T-helper 1 cell treated with Interleukin-12 subunit alpha and Interleukin-12 subunit beta and Interleukin-4 antibody, amounts not matched to agents 30 μg/mL and 1 μg/mL, for 36 hours (primary cell): ENCODE data around the gene SNRNP200.

Source experiments
- H3K27ac Mint-ChIP-seq: one replicate; pipeline ENCODE4 v1.8.0; 2021; ENCODE audit warnings: mild to moderate bottlenecking, mixed read lengths
- H3K27me3 Mint-ChIP-seq: one replicate; pipeline ENCODE4 v1.8.0; 2021; ENCODE audit warnings: low read depth, mixed read lengths
- H3K36me3 Mint-ChIP-seq: one replicate; pipeline ENCODE4 v1.8.0; 2021; ENCODE audit warnings: low read depth, mixed read lengths
- H3K4me1 Mint-ChIP-seq: one replicate; pipeline ENCODE4 v1.8.0; 2021; ENCODE audit warnings: low read depth, mixed read lengths
- H3K4me3 Mint-ChIP-seq: one replicate; pipeline ENCODE4 v1.8.0; 2021; ENCODE audit warnings: mild to moderate bottlenecking, moderate library complexity, mixed read lengths
- H3K9me3 Mint-ChIP-seq: one replicate; pipeline ENCODE4 v1.8.0; 2021; ENCODE audit warnings: mixed read lengths

SNRNP200 gene

GRCh38 chr2:96305091-96305978 lies at the start of gene SNRNP200:
Gene SNRNP200, minus strand, starts transcription at chr2:96305546. Its CDS starts 109 bp downstream, at chr2:96305437.
- H3K36me3 Mint-ChIP-seq: peaks cover 54% of the 10 kb centered on the region
- peak within 1 kb of the TSS; percentile 99 for H3K4me3 Mint-ChIP-seq
- H3K27ac Mint-ChIP-seq: peak within 1 kb of the TSS; percentile 97
- H3K27me3 Mint-ChIP-seq: no peaks in the 10 kb centered on the region
- H3K9me3 Mint-ChIP-seq: no peaks in the 10 kb centered on the region
- H3K4me1 Mint-ChIP-seq: peaks cover 52% of the 10 kb centered on the region

GRCh38 chr2:96354492-96354891 lies 49.1 kb upstream of the SNRNP200 start:
- Mint-ChIP-seq H3K4me3 (no peak overlapping the region), H3K27me3 (no peaks in the 10 kb centered on the region), H3K4me1 (peaks cover 1% of the 10 kb centered on the region), H3K27ac (peak overlapping the region; percentile 24), H3K9me3 (no peaks in the 10 kb centered on the region), H3K36me3 (peaks cover 46% of the 10 kb centered on the region)

GRCh38 chr2:96353606-96354101 lies 48.3 kb upstream of the SNRNP200 start:
- H3K4me3 Mint-ChIP-seq: no peak overlapping the region
- H3K27ac Mint-ChIP-seq: no peak overlapping the region
- no peaks in the 10 kb centered on the region for H3K9me3 Mint-ChIP-seq
- H3K27me3 Mint-ChIP-seq: no peaks in the 10 kb centered on the region
- no peaks in the 10 kb centered on the region for H3K4me1 Mint-ChIP-seq
- H3K36me3 Mint-ChIP-seq: peaks cover 47% of the 10 kb centered on the region

GRCh38 chr2:96353032-96353561 lies 47.8 kb upstream of the SNRNP200 start:
- no peak overlapping the region for H3K4me3 Mint-ChIP-seq
- no peak overlapping the region for H3K27ac Mint-ChIP-seq
- H3K9me3 Mint-ChIP-seq: no peaks in the 10 kb centered on the region
- H3K4me1 Mint-ChIP-seq: no peaks in the 10 kb centered on the region
- peaks cover 46% of the 10 kb centered on the region for H3K36me3 Mint-ChIP-seq
- H3K27me3 Mint-ChIP-seq: no peaks in the 10 kb centered on the region

DNA sequence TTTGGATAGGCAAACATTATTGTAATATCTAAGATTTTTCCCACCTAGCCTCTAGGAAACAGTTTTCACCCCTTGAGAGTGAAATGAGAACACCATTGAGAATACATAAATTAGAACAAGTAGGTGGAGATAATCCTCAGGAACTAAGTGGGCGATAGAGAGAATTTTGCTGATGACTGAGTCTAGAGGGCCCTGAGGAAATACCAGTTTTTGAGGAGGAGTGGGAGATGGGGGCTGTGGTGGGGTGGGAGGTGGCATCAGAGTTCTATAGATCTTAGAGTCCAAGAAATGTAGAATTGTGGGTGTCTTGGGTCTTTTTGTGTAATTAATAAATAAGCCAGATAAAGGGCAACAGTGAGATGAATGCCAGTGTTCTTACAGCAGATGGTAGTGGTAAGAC lies 42.0 kb upstream of the SNRNP200 start:
- H3K4me3 Mint-ChIP-seq: no peak overlapping the region
- no peaks in the 10 kb centered on the region for H3K27me3 Mint-ChIP-seq
- no peaks in the 10 kb centered on the region for H3K9me3 Mint-ChIP-seq
- no peak overlapping the region for H3K27ac Mint-ChIP-seq
- peaks cover 55% of the 10 kb centered on the region for H3K36me3 Mint-ChIP-seq
- H3K4me1 Mint-ChIP-seq: peaks cover 17% of the 10 kb centered on the region

DNA sequence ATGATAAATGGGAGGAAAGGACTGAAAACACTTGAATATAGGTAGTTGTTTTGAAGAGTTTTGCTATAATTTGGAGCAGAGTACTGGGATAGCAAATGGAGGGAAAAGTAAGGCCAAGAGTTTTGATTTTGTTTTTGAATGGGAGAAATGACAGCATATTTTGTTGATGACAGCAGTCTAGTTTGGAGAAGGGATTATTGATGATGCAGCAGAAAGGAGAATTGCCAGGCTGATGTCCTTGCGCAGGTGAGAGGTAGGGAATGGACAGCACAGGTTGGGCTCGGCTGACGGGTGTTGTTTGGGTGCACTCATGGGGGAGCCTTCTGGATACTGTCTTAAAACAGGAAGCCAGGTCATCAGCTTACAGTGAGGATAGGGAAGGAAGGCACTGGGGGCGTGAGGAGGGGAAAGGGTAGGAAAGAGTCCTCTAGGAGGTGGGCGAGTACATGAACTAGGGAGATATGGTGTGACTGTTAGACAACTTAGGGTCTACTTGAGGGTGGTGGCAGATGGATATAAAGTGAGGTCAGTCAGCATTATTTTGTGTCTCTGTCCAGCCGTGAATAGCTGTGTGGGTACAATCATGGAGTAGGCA lies 40.6 kb upstream of the SNRNP200 start:
- no peaks in the 10 kb centered on the region for H3K9me3 Mint-ChIP-seq
- peaks cover 31% of the 10 kb centered on the region for H3K4me1 Mint-ChIP-seq
- H3K36me3 Mint-ChIP-seq: peaks cover 62% of the 10 kb centered on the region
- H3K27me3 Mint-ChIP-seq: no peaks in the 10 kb centered on the region
- H3K27ac Mint-ChIP-seq: peak overlapping the region; percentile 18
- no peak overlapping the region for H3K4me3 Mint-ChIP-seq

DNA sequence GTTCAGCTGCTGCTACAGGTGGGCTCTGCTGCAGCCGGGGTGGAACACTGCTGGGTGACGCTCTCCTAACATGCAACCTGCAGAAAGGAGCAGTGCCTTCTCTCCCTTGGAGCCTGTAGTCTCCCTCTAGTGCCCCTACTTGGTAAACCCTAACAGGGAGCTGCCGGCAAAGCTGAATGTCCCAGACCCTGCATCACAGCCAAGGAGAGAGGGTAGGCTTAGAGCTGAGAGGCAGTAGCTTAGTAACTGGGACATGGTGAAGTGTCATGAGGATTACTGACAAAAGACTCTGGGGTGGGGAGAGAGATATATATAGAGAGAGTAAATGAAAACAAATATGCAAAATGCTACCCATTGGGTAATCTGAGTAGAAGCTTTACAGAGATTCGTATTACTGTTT lies 40.1 kb upstream of the SNRNP200 start:
- H3K4me1 Mint-ChIP-seq: peaks cover 34% of the 10 kb centered on the region
- H3K4me3 Mint-ChIP-seq: no peak overlapping the region
- peak overlapping the region; percentile 39 for H3K27ac Mint-ChIP-seq
- H3K27me3 Mint-ChIP-seq: no peaks in the 10 kb centered on the region
- no peaks in the 10 kb centered on the region for H3K9me3 Mint-ChIP-seq
- H3K36me3 Mint-ChIP-seq: peaks cover 63% of the 10 kb centered on the region

GRCh38 chr2:96344011-96344410 lies 38.7 kb upstream of the SNRNP200 start:
- Mint-ChIP-seq H3K4me1 (peaks cover 39% of the 10 kb centered on the region), H3K4me3 (no peak overlapping the region), H3K9me3 (no peaks in the 10 kb centered on the region), H3K27me3 (no peaks in the 10 kb centered on the region), H3K27ac (peak overlapping the region; percentile 43), H3K36me3 (peaks cover 60% of the 10 kb centered on the region)

GRCh38 chr2:96342085-96342484 lies 36.7 kb upstream of the SNRNP200 start:
- H3K4me1 Mint-ChIP-seq: peaks cover 50% of the 10 kb centered on the region
- peak overlapping the region; percentile 35 for H3K4me3 Mint-ChIP-seq
- H3K9me3 Mint-ChIP-seq: no peaks in the 10 kb centered on the region
- H3K36me3 Mint-ChIP-seq: peaks cover 60% of the 10 kb centered on the region
- H3K27ac Mint-ChIP-seq: peak overlapping the region; percentile 83
- no peaks in the 10 kb centered on the region for H3K27me3 Mint-ChIP-seq

- no peaks in the 10 kb centered on the region for H3K27me3 Mint-ChIP-seq
- H3K27ac Mint-ChIP-seq: peak overlapping the region; percentile 83
- peaks cover 57% of the 10 kb centered on the region for H3K36me3 Mint-ChIP-seq
- H3K4me3 Mint-ChIP-seq: peak overlapping the region; percentile 35
- peaks cover 55% of the 10 kb centered on the region for H3K4me1 Mint-ChIP-seq
- no peaks in the 10 kb centered on the region for H3K9me3 Mint-ChIP-seq
These were observed 36.3 kb upstream of the SNRNP200 start for GRCh38 chr2:96341641-96342040.

DNA sequence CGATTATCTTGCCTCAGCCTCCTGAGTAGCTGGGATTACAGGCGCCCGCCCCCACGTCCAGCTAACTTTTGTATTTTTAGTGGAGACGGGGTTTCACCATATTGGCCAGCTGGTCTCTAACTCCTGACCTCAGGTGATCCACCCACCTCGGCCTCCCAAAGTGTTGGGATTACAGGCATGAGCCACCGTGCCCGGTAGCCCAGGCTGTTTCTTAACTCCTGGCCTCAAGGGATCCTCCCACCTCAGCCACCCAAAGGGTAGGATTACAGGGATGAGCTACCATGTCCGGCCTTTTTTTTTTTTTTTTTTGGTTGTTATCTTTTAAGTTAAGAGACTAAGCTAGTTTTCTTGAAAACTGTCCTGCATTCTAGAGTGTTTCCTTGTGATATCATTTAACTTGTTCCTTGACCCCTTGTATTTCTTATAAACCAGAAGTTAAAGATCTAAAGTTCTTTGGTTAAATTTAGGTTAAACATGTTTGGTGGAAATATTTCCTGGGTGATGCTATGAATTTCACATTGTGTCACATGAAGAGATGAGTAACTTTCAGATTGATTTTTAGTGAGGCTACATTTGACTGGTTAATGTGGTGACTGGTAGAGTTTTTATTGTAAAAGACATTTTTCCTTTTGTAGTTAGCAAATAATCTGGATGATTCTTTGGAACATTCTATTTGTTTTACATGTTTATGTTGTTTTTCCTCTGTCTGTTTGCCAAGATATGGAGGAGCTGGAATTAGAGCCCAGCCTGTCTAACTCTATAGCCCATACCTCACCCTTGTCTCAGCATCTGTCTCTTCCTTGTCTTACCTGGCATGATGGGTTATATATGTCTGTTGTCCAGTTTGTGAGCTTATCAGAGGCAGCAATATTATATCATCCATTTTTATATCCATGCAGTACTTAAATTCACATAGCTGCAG lies 35.4 kb upstream of the SNRNP200 start:
- Mint-ChIP-seq H3K4me3 (peak overlapping the region; percentile 45), H3K9me3 (no peaks in the 10 kb centered on the region), H3K27ac (peak overlapping the region; percentile 83), H3K27me3 (no peaks in the 10 kb centered on the region), H3K4me1 (peaks cover 61% of the 10 kb centered on the region), H3K36me3 (peaks cover 50% of the 10 kb centered on the region)

- no peaks in the 10 kb centered on the region for H3K9me3 Mint-ChIP-seq
- H3K4me1 Mint-ChIP-seq: peaks cover 55% of the 10 kb centered on the region
- peak overlapping the region; percentile 83 for H3K27ac Mint-ChIP-seq
- H3K36me3 Mint-ChIP-seq: peaks cover 23% of the 10 kb centered on the region
- H3K27me3 Mint-ChIP-seq: no peaks in the 10 kb centered on the region
- H3K4me3 Mint-ChIP-seq: peak overlapping the region; percentile 89
These were observed 31.5 kb upstream of the SNRNP200 start for GRCh38 chr2:96336873-96337272.

DNA sequence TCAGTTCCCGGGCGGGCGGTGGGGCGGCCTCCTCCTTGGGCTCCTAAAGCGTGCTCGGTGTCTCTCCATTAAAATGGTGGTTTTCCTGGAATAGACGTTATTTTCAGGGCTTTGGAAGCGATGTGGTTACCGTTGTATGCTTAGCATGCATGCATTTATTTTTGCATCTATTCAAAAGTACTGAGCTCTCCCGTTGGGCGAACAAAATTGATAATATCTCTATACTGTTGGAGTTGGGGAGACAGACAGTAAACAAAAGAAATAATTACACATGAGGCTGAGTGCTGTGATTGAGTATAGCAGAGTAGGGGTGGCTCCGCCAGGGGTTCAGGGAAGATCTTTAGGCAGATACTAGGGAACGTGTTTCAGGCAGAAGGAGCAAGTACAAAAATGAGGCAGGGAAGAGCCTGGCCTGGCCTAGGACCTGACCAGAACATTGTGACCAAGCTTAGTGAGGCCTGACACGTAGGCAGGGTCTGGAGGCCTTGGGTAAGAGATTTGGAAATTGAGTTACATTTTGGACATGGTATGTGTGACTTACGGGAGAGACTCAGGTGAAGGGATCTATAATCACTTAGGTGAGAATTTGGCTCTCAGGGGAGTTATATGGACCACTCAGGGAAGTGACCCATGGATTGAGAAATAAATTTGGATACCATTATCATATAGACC lies 30.9 kb upstream of the SNRNP200 start:
- Mint-ChIP-seq H3K27me3 (no peaks in the 10 kb centered on the region), H3K4me3 (peak overlapping the region; percentile 89), H3K36me3 (peaks cover 18% of the 10 kb centered on the region), H3K9me3 (no peaks in the 10 kb centered on the region), H3K4me1 (peaks cover 49% of the 10 kb centered on the region), H3K27ac (peak overlapping the region; percentile 83)
